NCI-H1694 (cell line): ENCODE results near the gene KDM4C.
"Not testable (repeated sequence)": the region's sequence is repeated elsewhere in the genome, so short reads cannot be mapped to it uniquely, and the experiment has no call there.

Experiments used
- DNase-seq: peaks from one replicate; lab custom pipeline; 2025; lab: John Stamatoyannopoulos, UW

Gene KDM4C

DNA sequence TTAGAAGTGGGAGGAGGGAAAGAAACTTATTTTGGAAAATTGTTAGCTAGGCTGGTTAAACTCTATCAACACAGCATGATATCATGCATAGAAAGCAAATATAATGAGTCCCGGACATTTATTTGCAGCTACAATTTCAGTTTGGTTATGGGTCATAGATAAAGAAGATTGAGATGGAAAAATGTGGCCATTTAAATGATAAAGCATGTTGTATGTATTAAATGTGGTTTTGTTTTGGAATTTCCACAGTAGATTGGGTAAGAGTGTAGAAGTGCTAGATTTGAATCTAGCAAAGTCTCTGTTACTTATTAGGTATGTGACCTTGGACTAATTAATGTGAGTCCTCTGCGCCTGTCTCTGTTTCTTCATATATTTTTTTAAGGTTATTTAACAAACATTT, 217.4 kb downstream of the KDM4C start:
- DNase-seq = no peak

DNA sequence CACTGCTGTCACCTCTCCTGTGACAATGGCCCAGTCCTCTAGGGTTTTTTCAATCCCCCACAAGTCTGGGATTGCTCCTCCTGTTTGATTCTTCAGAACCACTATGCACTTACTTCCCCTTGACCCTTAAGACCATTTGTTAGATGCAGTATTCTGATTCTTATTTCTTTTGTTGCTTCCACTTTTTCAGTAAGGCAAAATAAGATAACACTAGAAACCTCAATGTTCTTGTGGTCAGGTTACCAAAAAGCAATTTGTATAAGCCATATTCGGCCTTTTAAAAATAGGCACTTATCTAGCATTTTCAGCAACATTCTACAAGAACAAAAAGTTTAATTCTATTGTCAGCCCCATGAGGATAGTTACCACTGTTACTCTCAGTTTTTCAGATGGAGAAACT, 220.0 kb downstream of the KDM4C start:
- DNase-seq = no peak

DNA sequence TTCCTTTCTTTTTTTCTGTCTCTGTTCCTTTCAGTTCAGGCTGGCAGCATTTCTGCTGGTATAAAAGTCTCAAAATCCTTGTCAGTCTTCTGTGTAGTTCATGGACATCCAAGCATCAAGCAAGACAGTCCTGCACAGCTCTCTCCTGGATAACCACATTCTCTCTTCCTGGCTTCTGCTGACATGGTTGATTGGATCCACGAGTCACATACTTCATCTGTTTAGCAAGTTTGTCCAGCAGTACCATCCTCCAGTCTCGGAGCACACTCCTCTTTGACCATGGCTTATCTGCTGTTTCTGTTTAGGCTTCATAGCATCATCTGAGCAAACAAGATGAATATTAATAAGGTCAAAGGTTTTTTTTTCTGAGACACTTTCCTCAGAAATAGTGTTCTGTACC, 220.8 kb downstream of the KDM4C start:
- DNase-seq = no peak

DNA sequence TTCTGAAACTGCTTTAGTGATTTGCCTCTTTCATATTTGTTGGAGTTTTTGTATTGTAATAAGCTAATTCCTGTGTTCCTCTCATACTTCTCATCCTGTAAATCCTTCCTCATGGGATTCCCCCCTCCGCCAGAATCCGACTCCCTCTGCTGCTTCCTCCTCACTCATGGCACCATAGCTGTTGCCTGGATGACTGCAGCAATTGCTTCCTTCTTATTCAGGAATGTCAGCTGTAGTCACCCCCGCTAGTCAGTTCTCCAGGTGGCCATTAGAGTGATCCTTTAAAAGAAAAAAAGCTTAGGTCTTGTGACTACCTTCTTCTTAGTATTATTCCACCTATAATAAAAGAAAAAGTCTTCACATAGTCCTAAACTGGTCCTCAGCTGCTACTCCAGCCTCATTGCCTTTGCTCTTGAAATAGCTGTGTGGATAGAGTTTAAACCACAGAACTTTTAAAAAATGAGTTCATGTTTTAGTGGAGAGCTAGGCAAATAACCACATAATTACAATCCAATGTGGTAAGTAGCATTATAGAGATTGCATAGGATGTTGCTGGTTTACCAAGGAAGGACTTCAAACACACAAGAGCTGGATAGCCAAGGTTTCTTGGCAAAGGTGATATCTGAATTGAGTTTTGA, 227.3 kb downstream of the KDM4C start:
- no peak for DNase-seq

DNA sequence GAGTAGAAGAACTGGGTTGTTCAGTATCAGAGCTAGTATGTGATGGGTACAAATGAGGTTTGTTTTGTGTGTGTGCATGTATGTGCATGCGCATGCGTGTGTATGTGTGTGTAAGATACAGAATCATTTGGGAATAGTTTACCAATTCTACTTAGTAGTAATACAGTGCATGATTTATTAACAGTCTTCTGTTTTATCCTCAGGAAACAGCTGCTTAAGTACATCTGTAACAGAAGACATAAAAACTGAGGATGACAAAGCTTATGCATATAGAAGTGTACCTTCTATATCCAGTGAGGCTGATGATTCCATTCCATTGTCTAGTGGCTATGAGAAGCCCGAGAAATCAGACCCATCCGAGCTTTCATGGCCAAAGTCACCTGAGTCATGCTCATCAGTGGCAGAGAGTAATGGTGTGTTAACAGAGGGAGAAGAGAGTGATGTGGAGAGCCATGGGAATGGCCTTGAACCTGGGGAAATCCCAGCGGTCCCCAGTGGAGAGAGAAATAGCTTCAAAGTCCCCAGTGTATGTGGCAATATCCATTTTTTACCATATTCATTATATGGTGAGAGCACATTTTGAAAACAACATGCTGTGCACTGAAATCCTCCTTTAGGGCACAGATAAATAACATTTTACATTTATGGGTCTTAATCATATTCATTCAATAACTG, 228.5 kb downstream of the KDM4C start:
- DNase-seq = no peak

DNA sequence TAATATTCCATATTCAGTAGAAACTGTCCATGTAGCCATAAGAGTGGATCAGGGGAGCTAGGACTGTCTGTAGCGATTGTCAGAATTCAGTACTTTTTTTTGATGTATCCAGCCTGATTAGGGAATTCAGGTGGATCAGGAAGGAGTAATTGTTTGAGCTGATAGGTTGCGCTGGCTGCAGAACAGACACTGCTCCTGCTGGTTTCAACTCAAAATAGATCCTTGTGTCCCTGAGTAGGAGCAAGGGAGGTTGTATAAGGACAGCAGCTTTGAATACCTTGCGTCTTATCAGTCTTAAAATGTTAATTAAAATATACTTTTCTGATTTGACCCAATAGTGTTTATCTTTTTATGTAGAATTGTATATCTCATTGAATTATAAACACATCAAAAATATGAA, 229.6 kb downstream of the KDM4C start:
- no peak for DNase-seq

DNA sequence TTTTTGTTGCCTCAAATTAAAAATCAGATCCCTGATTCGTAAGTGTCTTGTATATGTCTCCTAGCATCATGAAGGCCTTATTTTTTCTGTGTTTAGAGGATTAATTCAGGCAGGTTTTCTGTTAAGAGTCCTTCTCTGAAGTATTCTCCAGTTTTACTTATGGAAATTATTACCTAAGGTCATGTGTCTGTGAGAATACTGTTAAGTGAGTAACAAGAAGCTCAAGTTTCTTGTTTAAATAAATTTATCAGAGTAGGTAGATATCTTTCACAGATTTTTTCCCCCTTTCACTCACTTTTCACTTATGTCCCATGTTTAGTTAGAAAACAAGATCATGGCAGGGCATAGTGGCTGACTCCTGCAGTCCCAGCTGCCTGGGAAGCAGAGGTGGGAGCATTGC, 233.6 kb downstream of the KDM4C start:
- DNase-seq = no peak

DNA sequence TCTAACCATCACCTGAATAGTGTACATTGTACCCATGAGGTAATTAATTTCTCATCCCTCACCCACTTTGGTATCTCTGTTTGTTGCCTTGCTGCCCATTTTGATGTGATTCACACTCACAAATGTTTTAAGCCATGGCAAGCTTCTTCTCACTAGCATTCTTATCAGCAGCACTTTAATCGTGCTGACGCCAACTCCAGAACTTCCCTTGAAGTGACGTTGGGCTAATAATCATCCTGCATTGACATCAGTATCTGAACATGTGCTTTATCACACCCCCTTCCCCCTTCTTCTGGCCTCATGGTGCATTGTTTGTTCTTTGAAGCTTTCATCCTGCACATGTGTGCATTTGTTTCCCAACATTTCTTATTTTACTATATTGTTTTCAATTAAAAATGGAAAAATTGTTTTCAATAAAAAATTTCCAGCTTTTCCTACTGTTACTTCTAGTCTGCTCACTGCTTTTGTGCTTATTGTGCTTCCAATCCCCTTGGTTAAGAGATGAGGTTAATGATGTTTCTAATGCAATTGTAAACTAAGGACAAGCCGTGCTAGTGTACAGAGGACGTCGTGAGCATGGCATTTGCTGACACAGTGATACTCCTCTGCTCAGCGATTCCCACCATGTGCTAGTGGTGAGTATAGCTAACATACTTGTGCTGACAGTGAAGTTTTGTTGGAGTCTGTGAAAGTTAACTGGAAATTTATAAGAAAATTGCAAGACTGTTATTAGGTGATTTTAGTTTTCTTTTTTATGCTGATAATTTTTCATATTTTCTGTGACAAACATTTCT, 238.5 kb downstream of the KDM4C start:
- DNase-seq = no peak

DNA sequence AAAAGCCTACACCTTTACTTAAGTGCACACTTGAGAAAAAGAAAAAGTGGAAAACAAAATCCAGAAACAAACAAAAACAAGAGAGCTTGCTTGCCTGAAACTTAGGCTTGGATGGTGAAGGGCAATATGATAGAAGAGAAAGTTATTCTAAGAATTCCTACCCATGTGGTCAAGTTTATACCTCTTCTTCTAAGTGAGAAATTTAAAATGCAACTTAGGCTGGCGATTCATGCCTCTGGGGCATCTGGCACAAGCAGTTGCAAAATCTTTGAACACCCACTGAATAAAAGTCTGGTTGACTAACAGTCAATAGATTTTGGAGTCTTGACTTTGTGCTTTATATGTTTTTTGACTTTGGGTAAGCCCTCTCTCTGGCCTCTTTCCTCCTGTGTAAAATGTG, 239.6 kb downstream of the KDM4C start:
- DNase-seq = no peak

DNA sequence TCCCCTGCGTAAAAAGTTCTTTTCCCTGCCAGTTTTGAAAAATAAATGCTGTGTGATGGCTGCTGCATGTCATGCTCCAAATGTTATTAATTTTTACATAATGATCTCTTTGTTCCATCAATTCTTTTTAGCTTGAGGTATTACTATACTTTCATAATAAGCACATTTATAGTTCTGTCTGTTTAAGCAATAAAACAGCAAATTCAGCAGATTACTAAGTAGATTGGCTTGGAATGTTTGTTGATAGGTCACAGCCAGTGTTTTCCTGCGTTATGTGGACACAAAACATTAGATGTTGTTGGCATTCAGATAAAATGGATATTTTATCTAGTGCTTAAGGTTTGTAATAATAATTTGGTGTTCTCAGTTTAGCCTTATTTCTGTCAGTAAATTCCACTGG, 242.0 kb downstream of the KDM4C start:
- DNase-seq = no peak

DNA sequence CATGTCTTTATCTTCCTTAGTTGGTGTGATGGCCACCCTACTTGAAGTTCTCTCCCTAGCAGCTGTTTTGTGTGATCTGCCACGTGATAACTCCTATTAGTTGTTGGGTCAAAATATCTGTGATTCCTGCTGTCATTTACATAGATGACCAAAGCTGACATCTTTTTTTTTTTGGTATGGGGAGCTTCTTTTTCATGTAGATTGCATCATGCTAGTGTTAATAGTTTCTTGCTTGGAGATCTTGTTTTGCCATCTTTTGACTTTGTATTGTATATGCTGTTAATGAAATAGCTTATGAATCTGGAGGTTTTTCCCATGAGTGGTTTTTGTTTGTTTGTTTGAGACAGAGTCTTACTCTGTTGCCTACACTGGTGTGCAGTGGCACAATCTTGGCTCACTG, 243.8 kb downstream of the KDM4C start:
- DNase-seq = no peak

DNA sequence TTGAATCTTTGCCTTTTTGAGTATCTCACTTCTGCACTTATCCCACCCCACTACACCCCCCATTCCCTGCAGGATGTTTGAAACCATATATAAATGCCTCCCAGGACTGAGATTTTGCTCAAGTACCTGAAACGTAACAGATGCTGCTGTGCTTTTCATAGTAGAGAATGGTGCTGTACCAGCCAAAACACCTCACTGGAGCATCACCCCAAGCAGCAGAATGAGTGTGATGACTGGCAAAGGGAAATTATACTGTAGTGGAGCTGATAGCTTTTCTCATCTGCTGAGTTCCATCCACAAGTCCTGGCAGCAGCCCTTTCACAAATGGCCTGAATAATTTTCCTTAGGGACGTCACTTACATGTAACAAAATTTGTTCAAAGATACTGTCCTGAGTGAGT, 246.1 kb downstream of the KDM4C start:
- DNase-seq = no peak

DNA sequence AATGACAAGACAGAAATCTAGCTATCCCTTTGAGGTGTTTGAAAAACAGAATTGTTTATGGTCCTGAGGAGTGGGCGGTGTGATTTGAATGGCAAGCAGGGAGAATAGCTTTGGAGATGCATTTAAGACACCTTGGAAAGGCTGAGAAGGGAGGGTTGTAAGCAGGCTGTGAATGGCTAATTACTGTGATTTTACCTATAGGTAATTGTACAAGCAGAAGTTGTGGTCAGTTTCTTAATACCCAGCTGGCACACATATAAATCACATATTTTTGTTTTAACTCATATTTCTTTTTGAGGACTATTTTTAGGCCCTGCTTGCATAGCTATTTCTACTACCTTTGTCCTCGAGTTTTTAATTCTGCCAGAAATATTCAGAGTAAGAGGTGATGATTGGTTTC, 248.6 kb downstream of the KDM4C start:
- DNase-seq = no peak

DNA sequence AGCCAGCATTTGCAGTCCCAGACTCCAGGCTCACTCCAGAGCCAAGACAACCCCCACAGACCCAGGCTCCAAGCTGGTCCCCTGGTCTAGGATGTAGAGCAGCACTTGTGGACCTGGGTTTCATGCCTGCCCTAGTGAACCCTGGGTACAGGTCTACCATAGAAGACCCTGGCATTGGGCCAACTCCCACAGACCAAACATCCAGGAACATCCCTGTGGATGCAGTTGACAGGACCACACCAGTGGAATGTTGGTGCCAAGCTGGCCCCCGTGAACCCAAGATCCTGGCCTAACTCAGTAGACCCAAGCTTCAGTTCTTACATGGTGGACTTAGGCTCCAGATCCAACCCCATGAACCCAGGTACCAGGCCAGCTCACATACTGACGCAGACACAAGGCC, 250.6 kb downstream of the KDM4C start:
- no peak for DNase-seq

DNA sequence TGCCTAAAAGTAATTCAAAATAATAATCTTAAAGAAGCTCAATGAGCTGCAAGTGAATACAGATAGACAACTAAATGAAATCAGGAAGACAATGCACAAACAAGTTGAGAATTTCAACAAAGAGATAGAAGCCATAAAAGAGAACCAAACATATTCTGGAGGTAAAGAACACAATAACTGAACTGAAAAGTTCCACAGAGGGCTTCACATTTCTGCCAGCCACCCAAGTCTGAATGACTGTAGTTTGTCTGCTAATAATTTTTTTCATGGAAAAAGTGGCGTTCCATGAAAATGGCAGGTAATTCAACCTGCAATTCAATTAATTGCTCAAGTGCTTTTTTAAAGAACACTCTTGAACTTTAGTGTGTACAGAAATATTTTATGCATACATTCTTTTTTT, 251.3 kb downstream of the KDM4C start:
- DNase-seq = no peak

DNA sequence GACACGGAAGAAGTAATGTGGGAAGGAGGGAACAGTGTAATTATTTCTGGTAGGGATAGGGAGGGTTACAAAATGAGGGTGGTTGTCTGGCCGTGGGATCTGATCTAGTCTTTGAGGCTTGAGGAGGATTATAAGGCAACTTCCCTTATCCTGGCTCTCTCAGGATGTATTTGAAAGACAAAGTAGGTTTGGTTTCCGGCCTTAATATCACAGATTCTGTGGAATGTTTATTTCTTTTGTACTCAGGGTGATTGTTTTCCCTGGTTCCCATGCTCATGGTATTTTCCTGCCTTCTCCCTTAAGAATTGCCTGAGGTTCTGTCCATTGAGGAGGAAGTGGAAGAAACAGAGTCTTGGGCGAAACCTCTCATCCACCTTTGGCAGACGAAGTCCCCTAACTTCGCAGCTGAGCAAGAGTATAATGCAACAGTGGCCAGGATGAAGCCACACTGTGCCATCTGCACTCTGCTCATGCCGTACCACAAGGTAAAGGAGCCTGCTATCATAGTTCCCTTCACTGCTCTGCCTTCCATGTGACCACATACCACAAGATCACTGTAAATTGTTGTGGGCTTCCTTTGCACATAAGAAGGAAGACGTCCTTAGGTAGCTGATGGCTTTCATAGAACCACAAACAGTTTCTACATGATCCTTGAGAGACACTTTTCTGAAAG, 253.8 kb downstream of the KDM4C start:
- no peak for DNase-seq

DNA sequence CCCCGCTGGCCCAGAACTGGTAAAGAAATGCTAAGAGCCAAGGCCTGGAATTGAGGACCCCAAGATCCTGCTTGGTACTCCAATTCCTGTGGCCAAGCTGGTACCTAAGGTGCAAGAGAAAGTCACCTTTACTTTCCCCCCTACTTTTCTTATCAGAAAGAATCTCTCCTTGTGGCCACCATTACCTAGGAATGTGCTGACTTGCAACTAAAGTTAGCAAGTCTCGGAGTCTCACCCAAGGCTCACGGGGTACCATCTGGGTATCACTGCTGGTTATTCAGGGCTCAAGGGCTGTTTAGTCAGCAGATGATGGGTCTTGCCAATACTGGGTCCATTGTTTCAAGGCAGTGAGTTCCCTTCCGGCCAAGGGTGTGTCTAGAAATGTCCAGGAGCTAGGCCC, 270.2 kb downstream of the KDM4C start:
- DNase-seq = no peak

DNA sequence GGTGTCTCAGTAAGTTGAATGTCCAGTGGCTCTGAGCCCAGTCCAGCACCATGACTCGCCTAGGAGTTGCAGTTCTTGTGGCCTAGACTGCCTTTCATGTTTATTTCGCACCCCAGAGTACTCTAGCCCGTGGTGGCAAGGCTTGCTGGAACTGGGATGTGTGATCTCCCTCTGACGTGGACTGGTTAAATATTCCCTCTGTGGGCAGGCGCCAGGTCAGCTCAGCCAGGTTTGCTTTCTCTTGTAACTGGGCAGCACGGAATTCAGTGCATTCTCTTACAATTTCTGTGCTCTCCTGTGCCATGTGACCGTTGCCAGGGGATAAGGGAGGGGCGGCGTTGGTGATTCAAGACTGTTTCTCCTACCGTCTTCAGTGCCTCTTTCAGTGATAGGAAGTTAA, 270.8 kb downstream of the KDM4C start:
- no peak for DNase-seq

DNA sequence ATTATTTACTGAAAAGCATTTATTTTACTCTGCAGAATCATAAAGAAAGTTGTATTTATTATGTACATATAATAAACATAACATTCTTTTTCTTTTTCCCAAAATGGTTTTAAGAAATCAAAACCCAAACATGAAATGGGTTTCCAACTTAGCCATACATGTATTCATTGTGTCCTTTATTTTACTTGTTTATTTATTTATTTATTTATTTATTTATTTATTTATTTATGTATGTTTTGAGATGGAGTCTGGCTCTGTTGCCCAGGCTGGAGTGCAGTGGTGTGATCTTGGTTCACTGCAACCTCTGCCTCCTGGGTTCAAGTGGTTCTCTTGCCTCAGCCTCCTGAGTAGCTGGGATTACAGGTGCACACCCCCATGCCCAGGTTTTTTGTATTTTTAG, 273.2 kb downstream of the KDM4C start:
- DNase-seq = not testable (repeated sequence)

DNA sequence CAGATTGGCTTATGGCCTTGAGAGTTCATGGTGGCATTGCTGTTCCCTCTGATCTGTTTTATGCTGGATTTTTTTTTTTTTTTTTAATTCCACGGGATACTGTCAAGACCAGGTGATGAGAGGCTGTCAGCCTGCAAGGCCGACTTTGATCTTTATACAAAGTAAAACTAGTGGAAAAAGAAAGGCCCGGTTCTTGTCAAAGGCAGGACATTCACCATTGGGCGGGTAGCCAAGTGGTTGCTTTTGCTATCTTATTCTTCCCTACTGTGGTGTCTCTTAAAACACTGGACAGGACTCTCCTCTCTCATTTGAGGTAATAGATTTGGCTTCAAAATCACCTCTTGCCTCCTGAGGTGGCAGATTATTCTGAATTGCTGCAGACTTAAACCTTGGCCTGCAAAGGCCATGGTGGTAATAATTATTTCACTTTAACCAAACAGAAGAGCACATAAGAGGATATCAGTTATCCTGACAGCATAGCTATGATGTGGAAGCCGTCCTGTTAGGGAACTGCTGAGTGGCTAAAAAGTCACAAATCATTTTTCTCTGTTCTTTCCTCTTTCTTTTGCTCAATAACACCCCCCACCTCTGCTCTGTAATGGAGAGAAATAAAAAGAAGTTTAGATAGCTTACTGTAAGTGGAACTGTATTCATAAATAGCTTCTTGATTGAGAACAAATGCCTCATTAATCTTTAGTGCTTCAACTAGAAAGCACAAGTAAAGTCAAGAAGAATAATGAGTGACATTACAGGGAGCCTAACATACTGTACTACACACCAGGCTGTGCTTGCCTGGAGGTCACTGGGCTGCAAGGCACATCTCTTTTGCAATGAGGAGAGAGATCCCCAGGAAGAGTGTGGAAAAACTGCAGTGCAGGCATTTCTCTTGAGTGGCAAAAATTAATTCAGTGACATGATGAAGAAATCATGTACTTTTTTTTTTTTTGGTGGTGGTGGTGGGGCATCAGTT, 275.6 kb downstream of the KDM4C start:
- no peak for DNase-seq

DNA sequence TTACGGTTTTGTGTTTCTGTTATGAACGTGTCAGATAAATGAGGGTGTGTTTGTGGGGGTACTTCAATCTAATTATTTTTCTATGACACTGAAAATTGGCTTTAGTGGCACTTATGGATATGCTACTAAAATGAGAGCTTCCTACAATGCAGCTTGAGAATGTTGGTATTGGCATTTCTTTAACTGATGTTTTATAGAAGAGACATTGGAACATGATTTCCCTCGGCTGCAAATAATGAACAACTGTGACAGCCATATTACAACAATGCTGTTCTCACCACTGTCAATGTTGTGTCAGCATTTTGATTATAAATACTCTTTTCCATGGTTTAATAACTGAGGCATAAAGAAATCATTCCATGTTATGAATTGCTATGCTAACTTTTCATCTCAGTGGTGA, 279.4 kb downstream of the KDM4C start:
- DNase-seq = no peak

DNA sequence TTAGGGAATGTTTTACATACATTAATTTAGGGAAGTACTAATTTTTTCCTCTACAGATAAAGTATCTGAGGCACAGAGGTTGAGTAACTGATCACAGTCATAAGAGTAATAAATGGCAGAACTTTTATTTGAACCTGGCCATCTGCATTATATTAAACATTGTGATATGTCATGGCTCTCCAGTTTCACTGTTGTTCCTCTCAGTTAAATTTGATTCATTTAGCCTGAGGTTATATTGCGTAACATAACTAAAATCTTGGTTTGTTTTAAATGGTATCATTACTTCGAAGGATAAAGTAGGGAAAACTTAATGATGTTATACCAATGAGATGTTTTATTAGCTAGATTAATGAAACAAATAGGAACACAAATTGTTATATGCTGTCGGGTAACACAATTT, 284.4 kb downstream of the KDM4C start:
- no peak for DNase-seq
